HG02981 (cell line): Measurements from ENCODE around the gene TCF7.

Experiments used
- ATAC-seq: cut with Tn5 transposase; IDR thresholded peaks from one replicate; pipeline ENCODE4 v1.9.1; 2021; ENCODE audit warnings: mild to moderate bottlenecking, moderate library complexity; ENCODE audit not compliant: unreplicated experiment

TCF7 gene

DNA sequence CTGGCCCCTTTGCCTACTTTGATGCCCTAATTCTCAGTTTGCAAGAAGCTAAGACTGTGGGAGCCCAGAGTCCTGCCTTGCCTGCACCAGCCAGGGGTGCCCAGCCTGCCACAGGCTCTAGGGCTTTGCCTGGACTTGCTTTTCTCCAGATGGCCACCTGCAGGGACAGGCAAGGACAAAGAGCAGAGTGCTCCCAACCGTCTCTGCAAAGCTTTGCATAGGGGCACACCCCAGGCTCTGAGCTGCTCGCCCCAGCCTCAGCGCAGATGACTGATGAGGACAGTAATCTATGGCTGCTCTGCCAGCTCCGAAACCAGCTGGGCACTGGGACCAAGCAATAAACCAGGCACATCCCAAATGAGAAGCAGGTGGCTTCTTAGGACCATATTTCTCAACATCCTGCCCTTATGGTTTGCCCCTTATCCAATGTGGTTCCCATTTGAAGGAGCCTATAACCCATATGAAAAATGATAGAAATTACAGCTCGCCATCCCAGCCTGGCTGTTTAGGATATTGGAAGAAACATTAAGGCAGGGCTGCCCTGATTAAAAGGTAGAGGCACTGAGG is 25.4 kb upstream of the TCF7 start:
- ATAC-seq: no peak

DNA sequence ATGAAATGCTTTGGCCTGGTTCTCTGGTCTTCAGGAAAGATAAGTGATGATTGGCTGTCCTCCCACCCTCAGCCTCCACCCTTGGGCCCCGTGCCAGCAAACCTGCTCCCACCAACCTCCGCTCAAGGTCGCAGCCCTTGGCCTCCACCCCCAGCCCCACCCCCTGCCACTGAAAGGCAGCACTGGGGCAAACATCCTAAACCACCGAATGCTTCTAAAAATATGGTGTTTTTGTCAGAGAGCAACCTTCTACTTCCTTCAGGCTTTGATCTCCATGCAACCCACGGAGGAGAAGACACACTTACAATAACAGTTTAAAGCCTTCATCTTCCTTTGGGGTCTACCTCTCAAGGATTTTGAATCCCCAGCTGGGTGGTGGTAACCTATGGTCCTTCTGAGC is 24.0 kb upstream of the TCF7 start:
- no peak for ATAC-seq

DNA sequence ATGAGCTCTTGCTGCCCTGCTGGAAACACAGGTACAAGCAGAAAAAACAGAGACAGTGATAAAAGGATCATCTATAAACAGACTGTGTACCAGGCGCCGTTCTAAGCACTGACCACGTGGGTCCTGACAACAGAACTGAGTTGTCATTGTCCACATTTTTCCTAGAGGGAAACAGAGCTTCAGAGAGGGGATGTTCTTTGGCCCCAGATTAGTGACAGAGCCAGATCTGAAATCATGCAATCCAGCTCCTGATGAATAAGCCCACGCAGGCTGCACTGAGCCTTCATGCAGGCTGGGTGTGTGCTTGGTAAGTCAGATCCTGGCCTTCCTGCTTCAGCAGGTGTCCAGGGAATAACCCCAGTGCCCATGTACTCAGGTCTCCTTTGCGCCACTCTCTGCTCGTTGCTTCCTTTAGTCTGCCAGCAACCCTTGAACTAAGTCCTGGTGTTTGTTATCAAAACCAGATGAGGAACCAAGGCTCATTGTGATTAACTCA is 22.8 kb upstream of the TCF7 start:
- no peak for ATAC-seq

DNA sequence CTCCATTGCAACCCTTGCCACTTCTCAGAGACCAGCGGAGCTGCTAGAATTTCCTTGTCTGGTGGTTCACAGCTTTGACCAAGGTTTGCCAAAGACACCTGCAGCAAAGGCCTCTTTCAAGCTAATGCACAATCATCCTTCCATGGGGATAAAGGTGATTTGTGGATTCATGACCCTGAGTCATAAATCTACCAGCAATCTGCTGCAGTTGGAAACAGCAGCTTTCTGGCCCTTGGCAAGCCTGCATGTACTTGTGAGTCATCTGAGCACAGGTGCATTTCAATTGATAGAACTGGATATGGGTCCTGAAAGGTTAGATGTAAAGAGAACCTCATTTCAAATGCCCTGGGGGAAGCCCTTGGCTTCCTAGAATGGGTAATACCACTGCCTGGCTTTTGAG is 21.6 kb upstream of the TCF7 start:
- no peak for ATAC-seq

DNA sequence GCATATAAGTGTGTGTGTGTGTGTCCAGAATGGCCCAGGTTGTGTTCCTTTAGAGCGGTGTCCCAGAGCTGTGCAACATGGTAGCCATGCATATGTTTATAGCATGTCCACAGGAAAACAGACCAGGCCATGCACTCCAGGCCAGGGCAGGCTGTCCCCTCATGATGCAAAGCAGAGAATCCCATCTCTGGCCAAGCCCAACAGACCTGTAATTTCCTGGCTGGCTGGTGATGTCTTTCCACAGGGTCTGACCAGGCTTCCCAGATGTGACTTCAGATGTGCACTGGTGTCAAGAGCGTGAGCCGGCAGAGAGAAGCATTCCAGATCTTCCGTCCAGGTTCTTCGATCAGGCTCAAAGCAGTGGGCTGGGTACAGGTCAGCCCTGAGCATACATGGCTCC is 21.1 kb upstream of the TCF7 start:
- no peak for ATAC-seq

DNA sequence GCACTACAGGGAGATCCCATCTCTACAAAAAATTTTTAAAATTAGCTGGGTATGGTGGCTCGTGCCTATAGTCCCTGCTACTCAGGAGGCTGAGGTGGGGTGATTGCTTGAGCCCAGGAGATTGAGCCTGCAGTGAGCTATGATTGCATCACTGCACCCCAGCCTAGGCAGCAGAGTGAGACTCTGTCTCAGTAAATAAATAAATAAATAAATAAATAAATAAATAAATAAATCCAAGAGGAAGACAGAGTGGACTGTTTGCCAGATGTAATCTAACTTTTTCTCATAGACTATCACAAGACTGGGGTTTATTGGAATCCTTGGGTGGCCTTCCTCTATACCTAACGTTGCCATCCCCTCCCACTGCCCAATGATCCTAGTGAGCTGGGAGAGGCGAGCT is 19.2 kb upstream of the TCF7 start:
- no peak for ATAC-seq

DNA sequence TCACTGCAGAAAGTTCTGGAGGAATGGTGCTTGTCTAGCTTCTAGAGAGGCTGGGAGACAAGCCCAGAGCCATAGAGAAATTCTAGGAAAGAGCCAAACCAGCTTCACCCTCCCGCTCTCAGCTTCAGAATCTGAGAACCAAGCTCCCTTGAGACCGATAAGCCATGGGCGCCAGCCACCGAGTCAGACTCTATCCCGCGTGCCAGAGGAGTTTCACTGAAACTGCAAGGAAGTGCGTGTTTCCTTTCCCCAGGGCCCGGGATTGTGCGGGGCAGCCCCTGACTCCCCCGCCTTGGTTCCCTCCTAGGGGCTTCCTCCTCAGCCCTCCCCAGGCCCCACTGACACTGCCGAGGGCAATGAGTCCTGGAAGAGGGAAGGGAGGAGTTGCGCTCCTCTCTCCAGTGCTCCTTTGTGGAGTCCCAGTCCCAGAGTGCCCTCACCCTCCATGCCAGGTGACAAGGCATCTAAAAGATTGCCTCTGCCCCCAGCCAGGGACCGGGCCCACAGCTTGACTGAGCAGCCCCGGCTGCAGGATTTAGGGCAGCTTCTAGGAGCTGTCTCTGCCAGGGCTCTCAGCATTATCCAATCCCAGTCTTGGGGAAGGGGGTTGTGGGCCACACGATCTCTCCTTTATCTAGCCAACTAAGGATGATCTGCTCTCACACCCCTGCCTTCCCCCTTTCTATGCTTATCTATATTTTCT is 18.4 kb upstream of the TCF7 start:
- no peak for ATAC-seq

DNA sequence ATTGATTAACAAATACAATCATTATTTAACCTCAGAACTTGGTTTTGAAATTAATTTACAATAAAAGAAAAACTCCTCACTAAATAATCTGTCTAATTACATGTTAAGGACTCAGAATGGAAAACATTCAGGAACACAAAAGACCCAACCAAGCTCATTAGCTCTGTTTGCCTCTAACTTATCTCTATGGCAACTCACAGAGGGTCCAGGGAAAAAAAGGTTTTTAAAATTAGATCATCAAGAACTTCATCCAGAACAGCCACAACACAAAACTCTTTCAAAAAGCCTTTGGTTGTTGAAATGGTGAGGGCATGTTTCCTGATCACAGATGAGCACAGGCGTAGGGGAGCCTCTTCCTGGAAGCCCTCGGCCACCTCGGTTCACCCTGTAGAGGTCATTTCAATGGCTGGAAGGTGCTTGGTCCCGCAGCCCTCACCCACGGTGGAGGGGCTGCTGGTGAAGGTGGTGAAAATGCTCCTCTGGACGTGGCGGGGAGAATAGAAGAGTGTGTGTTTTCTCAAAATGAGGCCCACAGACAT is 17.2 kb upstream of the TCF7 start:
- ATAC-seq: no peak

DNA sequence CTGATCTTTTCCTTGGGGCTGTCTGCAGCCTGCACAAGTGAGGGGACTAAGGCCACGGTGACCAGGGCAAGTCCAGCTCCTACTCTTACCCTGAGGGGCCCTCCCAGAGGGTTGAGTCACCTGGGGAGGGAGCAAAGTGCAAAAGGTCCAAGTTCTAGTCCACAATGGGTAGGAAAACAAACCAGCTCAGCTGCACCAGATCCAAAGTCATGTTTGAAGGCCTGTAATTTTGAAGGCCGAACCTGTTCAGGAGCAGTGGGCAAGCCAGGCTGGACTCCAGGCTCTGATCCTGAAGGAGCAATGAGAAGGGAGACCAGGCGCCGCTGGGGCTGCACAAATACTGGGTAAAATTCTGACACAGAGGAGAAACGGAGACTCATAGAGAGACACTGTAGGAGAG is 15.8 kb upstream of the TCF7 start:
- ATAC-seq: no peak

DNA sequence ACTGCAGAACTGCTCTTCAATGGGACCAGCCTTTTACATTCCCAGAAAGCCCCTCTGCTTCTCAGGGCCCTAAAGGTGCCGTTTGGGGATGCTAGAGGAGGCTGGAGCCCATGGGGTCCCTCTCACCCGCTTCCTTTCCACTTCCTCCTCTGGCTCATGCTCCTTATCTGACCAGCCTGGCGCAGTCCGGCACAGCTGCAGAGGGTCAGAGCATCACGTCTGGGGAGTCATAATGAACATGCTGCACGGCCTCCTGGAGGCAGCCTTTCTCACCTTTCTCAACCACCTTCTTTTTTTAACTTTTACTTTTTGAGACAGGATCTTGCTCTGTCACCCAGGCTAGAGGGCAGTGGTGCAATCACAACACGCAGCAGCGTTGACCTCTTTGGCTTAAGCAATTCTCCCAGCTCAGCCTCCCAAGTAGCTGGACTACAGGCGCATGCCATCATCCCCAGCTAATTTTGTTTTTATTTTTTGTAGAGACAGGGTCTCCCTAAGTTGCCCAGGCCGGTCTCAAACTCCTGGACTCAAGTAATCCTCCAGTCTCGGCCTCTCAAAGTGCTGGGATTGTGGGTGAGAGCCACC is 15.1 kb upstream of the TCF7 start:
- ATAC-seq: no peak

DNA sequence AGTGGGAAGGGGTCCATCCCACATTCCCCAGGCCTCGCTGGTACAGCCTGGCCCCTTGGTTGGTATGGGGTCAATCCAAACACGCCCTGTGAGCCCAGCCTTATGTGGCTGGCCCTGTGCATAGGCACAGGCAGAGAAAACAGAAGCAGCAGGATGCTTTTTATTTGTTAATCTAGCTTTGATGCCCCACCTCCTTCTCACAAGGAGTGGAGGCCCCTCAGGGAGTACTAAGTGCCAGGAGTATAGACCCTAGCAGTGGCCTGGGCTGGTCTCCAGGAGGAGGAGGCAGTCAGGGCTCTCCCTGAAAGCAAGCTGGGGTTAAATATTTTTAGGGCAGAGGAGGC is 14.6 kb upstream of the TCF7 start:
- ATAC-seq: no peak

DNA sequence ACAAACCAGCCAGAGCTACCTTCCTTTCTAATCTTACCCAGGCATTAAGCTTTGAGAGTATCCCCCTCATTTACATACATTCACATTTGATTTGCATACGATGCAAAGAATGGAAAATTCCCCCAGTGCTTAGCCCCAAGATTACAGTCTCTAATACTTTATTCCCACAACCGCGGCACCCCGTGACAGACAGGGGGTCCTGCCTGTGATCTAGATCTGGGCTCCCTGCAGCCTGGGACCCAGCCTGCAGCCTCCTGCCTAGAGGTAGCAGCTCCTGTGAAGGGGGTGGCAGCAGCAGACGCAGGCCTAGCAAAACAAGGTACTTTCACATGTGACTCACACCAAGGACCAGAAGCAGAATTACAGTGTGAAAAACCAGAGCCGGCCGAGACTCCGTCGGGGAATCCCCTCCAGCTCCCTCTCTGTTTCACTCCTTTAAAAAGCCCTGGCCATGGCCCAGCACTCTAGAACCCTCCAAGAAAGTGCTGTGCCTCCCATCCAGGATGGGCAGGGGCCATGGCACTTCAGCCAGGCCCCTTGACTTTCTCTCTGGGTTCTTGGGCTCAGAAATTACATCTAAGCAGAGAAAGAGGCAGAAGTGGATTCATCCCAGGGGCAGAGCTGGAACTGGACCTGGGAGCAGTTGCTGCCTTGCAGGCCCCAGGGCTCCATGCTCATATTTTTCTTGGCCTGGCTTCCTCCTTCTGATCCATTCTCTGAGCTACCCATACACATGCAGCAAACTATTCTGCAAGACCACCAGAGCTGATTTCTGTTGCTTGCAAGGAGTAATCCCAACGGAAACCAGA is 14.0 kb upstream of the TCF7 start:
- ATAC-seq: peak; percentile 86

DNA sequence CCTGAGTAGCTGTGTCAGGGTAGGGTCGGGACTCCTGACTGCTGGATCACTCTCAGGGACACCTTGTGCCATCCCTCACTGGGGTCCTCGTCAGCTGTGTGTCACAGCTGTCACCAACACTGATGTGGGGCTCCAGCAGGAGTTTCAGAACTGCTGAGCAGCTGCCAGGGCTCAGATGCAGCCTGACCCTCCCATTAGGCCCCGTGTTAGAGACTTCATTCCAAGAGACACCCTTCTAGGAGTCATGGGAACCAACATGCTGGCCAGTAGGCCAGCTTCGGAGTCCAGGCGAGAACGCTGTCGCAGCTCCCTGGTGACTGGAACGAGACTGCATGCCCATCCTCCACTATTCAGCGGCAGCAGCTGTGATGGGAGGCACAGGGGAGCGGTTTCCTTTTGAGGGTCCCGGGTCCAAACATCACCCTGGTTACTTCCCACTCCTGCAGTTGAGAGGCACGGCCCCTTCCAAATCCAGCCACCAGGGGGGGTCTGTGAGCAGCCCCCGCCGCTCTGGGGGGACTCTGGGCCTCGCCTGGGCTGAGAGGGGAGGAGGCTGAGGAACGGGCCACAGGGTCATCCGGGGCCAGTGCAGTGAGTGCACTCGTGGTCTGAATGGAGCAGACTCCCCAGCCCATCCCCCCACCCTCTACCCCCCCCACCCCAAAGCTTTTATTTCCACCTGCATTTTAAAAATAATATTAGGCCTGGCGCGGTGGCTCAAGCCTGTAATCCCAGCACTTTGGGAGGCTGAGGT is 12.6 kb upstream of the TCF7 start:
- ATAC-seq: no peak

DNA sequence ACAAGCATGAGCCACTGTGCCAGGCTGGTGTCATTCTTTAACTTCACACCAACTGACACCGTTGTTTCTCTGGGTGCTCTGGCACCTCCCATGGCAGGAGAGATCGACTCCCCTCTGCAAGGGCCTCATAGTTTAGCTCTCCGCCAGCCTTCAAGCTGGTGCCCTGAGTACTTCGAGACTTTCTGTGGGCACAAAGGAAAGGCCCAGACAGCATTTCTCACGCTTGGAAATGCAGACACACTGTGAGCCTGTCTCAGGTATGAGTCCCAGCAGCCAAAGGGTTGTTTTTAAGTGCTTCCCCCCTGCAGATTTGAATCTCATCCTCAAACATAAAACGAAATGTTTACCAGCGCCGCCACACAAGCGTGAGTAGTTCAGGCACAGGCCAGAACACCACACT is 11.1 kb upstream of the TCF7 start:
- ATAC-seq: no peak

DNA sequence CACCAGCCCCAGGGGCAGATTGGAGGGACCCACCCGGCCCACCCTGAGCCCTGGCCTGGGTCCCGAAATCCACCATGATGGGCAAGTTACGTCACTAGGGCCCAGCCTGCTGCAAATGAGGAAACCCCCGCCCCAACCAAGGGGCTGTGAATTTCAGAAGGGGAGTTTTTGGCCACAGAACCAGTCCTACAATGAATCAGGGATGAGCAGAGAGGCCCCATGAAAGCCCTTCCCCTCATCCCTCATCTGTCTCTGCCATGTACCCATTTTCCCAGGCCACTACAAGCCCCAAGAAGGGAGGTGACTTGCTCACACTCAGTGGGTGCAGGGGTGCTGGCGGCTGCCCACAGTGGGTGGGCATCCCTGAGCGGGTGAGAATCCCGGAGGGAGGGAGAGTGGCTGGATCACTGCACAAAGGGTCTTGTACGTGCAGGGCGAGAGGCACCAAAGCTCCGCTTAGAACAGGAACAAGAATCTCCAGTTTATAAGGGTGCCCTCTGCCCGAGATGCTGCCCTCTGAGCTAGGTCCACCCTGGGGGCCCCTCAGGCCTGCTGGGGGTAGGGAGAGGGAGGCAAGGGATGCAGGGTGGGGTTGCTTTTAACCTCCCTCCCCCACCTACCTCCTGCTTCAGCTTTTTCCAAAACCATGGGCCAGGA is 10.4 kb upstream of the TCF7 start:
- no peak for ATAC-seq

DNA sequence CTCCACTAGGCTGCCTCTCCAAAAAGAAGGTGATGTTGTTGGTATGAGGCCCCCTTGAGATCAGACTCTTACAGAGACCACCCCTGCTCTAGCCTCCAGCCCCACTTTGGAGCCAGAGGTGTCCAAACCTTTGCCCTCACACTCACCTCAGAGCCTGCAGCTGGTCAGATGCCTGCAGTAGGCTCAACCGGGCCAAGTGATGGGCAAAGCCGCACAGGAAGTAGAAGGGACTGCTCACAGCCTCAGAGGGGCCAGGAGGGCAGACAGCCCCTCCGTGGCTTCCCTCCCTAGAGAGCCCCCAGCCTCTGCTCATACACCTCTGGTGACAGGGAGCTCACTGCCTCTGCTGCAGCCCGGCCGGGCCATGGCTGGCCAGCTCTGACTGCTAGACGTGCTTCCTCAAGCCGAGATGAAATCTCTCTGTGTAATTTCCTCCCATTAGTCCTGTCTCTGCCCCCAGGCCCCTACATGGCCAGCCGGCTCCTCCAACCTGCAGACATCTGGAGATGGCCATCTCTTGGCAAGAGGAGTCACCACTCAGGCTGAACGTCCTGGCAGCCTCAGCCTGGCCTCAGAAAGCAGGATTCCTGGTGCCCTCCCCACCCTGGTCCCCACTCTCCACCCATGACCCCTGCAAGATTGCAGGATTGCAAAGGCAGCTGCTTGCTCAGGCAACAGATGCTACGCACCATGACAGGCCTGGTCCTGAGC is 7.3 kb upstream of the TCF7 start:
- no peak for ATAC-seq

DNA sequence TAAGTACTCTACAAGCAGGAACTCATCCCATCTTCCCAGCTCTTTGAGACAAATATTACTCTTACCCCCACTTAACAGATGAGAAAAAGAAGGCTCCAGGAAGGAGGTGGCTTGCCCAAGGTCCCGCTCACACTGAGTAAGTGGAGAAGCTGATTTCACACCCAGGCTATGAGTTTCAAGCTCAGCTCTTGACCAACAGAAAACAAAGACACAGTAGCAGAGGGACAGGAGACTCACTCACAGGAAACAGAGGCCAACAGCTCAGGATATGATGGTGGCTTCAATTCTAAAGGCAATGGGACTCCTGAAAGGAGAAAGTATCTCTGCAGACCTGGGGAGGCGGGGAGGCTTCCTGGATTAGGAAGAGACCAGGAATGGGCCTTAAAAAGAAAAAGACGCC is 6.7 kb upstream of the TCF7 start:
- no peak for ATAC-seq

DNA sequence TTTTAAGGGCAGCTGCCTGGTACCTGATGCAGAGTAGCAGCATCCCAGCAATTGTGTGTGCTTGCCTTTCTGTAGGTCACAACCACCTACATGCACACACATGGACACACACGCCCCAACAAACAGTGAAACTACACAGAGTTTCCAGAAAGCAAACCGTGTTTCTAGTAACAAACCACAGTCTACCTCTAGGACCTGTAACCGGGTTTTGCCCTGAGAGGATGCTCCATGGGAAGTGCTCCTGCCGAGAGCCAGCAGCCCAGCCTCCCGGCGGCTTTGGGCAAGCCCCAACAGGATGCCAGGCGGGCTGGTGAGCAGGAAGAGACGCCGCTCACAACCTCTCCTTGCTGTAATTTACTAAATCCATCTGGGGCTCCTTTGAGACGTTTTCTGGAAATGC is 4.1 kb upstream of the TCF7 start:
- ATAC-seq: no peak

DNA sequence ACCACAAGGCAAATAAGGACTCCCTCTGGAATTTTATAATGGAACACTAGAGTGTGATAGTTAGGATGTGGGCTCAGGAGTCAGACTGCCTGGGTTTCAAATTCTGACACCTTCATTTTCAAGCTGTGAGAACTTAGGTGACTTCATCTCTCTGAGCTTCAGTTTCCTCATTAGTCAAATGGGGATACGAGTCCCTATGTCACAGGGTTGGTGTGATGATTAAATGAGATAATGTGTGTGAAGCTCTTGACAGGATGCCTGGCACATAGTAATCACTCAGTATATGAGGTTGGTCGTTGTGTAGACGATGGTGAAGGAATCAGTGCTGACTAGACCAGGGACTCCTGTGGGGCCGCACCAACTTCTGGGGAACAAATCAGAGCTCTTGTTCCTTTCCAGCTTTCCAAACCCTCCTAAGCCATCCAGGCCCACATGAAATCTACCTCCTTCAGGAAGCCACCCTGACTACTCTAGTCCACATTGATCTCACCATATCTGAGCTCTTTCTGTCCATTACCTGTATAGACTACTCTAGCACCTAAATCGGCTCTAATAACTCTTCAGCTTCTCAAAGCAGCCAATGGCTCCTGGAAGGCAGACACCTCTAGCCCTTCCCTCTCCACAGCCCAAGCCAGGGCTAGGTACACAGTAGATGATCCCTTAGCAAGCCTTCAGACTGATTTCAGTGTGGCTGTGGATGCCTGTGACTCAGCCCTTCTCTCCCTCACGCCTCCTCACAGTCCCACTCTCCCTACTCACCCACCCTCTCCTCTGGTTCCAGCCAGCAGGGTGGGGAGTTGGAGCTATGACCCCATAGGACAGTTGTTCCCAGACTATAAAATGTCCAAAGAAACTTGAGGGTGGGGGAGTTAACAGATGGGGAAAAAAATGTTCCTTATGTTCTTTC is 2.5 kb upstream of the TCF7 start:
- no peak for ATAC-seq
